HepG2 (cell line): ENCODE measurements around the gene BIN1. TPM values are rescaled to one million over a fixed set of nuclear protein-coding genes. Genes with fewer than 3 reads are reported as not detected.
A peak's percentile ranks its signal among the peaks of the same experiment; 100 is the strongest.

Experiments
- ATAC-seq: fragments of 200-7000 bp; cut with Tn5 transposase; 3 replicates; pipeline ENCODE4 v1.9.1; 2020; ENCODE audit warnings: mild to moderate bottlenecking, moderate library complexity
- BruUV-seq: library from RNA; stranded (reverse); fragments of 400-500 nt; replicated peaks from 2 replicates; lab custom pipeline; 2021; lab: Mats Ljungman, UMichigan
- CTCF ChIA-PET: fragments of 300-600 bp; formaldehyde crosslinking; extraction: SDS; loops from one replicate; lab custom pipeline; 2021; ENCODE audit warnings: low total read pairs, inconsistent platforms, low intra/inter-chr PET ratio; lab: Yijun Ruan, JAX
- POLR2A ChIA-PET: fragments of 350-600 bp; sonication (Branson Sonifier 250); formaldehyde crosslinking; loops from one replicate; lab custom pipeline; 2020; ENCODE audit warnings: antibody characterized with exemption, inconsistent platforms; lab: Yijun Ruan, JAX
- DNase-seq: peaks from one replicate; pipeline ENCODE4 v3.0.0-alpha.2; 2015; ENCODE audit warnings: low spot score
- FAIRE-seq: peaks from 3 replicates; lab custom pipeline; 2011; peaks lifted over from hg19 to GRCh38; lab: Jason Lieb, UNC
- H2AFZ ChIP-seq: one replicate; pipeline ENCODE4 v1.6.1; 2011; ENCODE audit warnings: low read length, inconsistent platforms
- H3K27ac ChIP-seq: fragments of 300-600 bp; 3 replicates; pipeline ENCODE4 v1.8.0; 2011; ENCODE audit warnings: mixed run types, mild to moderate bottlenecking, mixed read lengths, low read length, inconsistent platforms; ENCODE audit not compliant: insufficient read depth; ENCODE audit errors: extremely low read length
- H3K27me3 ChIP-seq, 2 experiments: fragments of 200-600 bp in 1 of 2; 2 replicates in 1 of 2; 3 replicates in 1 of 2; pipeline versions ENCODE4 v1.6.0 to v1.8.0; 2011; ENCODE audit warnings: low read length in 2 of 2, mild to moderate bottlenecking in 2 of 2, moderate library complexity in 2 of 2, inconsistent platforms in 1 of 2; ENCODE audit not compliant: insufficient read depth in 2 of 2, control insufficient read depth in 1 of 2
- H3K36me3 ChIP-seq, 2 experiments: fragments of 200-600 bp in 1 of 2; replicated peaks in 1 of 2; 2 replicates in 1 of 2; 3 replicates in 1 of 2; pipeline versions ENCODE4 v1.5.1 to v1.8.0; 2011; ENCODE audit warnings: low read length in 2 of 2, inconsistent platforms in 1 of 2; ENCODE audit not compliant: insufficient read depth in 2 of 2, control insufficient read depth in 1 of 2
- H3K4me1 ChIP-seq: 2 replicates; pipeline ENCODE4 v1.5.1; 2012; ENCODE audit warnings: low read length, inconsistent platforms; ENCODE audit not compliant: insufficient read depth
- H3K4me2 ChIP-seq: 2 replicates; pipeline ENCODE4 v1.6.0; 2011; ENCODE audit warnings: low read depth, low read length, inconsistent platforms
- H3K4me3 ChIP-seq, 3 experiments: fragments of 200-600 bp in 1 of 3; sonication (generic), shearing (Covaris generic) in 1 of 3; replicated peaks in 1 of 3; 2 replicates each; pipeline ENCODE4 v1.5.1; 2011 to 2016; ENCODE audit warnings: low read length in 3 of 3, inconsistent platforms in 2 of 3, low read depth in 2 of 3, mild to moderate bottlenecking in 2 of 3, control low read depth in 1 of 3, mixed read lengths in 1 of 3; ENCODE audit not compliant: insufficient read depth in 1 of 3
- H3K79me2 ChIP-seq: one replicate; pipeline ENCODE4 v1.6.1; 2011; ENCODE audit warnings: low read length, inconsistent platforms; ENCODE audit not compliant: insufficient read depth
- H3K9ac ChIP-seq: 2 replicates; pipeline ENCODE4 v1.6.0; 2011; ENCODE audit warnings: mild to moderate bottlenecking, low read depth, low read length, inconsistent platforms; ENCODE audit not compliant: insufficient read depth
- H3K9me3 ChIP-seq: 2 replicates; pipeline ENCODE4 v1.5.1; 2012; ENCODE audit warnings: mild to moderate bottlenecking, low read length
- H4K20me1 ChIP-seq: 2 replicates; pipeline ENCODE4 v1.6.0; 2011; ENCODE audit warnings: inconsistent platforms, mild to moderate bottlenecking, low read length, moderate library complexity; ENCODE audit not compliant: insufficient read depth
- AGO1 ChIP-seq: fragments of 200-400 bp; formaldehyde crosslinking; IDR thresholded peaks from 2 replicates; pipeline ENCODE4 v1.6.1; 2017; ENCODE audit warnings: mild to moderate bottlenecking, low read depth, low read length, moderate library complexity; ENCODE audit not compliant: poor library complexity, severe bottlenecking
- AGO2 ChIP-seq: fragments of 200-400 bp; formaldehyde crosslinking; optimal IDR thresholded peaks from 2 replicates; pipeline ENCODE3; 2017; ENCODE audit warnings: mild to moderate bottlenecking, low read depth, low read length, moderate library complexity
- HNRNPL ChIP-seq: fragments of 200-400 bp; formaldehyde crosslinking; IDR thresholded peaks from 2 replicates; pipeline ENCODE4 v1.6.1; 2017; ENCODE audit warnings: mild to moderate bottlenecking, low read depth, low read length
- HOXD1 ChIP-seq: sonication (generic); formaldehyde crosslinking; IDR thresholded peaks from 2 replicates; pipeline ENCODE4 v1.5.0; 2020; ENCODE audit warnings: missing genetic modification reagents
- NAIF1 ChIP-seq: sonication (generic); formaldehyde crosslinking; IDR thresholded peaks from 2 replicates; pipeline ENCODE4 v1.5.0; 2020; ENCODE audit warnings: mild to moderate bottlenecking, missing genetic modification reagents, borderline replicate concordance
- RARA ChIP-seq: IDR thresholded peaks from 2 replicates; pipeline ENCODE4 v1.6.1; 2016; ENCODE audit warnings: missing genetic modification reagents, missing compliant biosample characterization
- STAG1 ChIP-seq: sonication (generic); formaldehyde crosslinking; IDR thresholded peaks from 2 replicates; pipeline ENCODE4 v1.4.0; 2020; ENCODE audit warnings: missing genetic modification reagents
- ZMAT3 ChIP-seq: sonication (generic); formaldehyde crosslinking; conservative IDR thresholded peaks from 2 replicates; pipeline ENCODE4 v1.7.0; 2021; ENCODE audit warnings: missing genetic modification reagents
- ZNF598 ChIP-seq: sonication (generic); formaldehyde crosslinking; IDR thresholded peaks from 2 replicates; pipeline ENCODE4 v1.5.1; 2020; ENCODE audit warnings: mild to moderate bottlenecking, missing genetic modification reagents, borderline replicate concordance
- ZNF777 ChIP-seq: sonication (generic); formaldehyde crosslinking; IDR thresholded peaks from 2 replicates; pipeline ENCODE4 v1.4.0; 2020; ENCODE audit warnings: missing genetic modification reagents
- ZSCAN12 ChIP-seq: sonication (generic); formaldehyde crosslinking; IDR thresholded peaks from 2 replicates; pipeline ENCODE4 v1.9.0; 2021; ENCODE audit warnings: mild to moderate bottlenecking, missing genetic modification reagents
- ZSCAN20 ChIP-seq: sonication (generic); formaldehyde crosslinking; IDR thresholded peaks from 2 replicates; pipeline ENCODE4 v1.4.0; 2020; ENCODE audit warnings: missing genetic modification reagents, mild to moderate bottlenecking, borderline replicate concordance
- WGBS: methylation state at CpG from one replicate; pipeline ENCODE4 v1.1.6; 2017; ENCODE audit warnings: low lambda C conversion rate; 5-methylcytosine and 5-hydroxymethylcytosine counted together
- in situ Hi-C: cut with HindIII; loops from 2 replicates; pipeline ENCODE4 v1.10.0; 2017; ENCODE audit warnings: low pct_unique_long_range_greater_than_20kb; ENCODE audit not compliant: extremely low pct_ligation_motif_present
- intact Hi-C: fragments of 100-400 bp; cut with micrococcal nuclease; formaldehyde crosslinking; loops from one replicate; pipeline ENCODE4 v1.10.0; 2022; ENCODE audit not compliant: unreplicated experiment
- polyA plus RNA-seq, 8 experiments: library from polyadenylated mRNA; depleted of rRNA in 3 of 8; stranded (reverse) in 7 of 8; unstranded in 1 of 8; fragments of >200 nt; fragmentation: Illumina TruSeq in 4 of 8; extraction: Trizol in 4 of 8; gene quantifications; 2 replicates each; pipeline versions ENCODE4 v1.2.1 to v1.2.3, GENCODE V29; 2011 to 2016; ENCODE audit warnings: low read depth in 4 of 8, missing spikeins in 1 of 8, mixed read lengths in 1 of 8; ENCODE audit not compliant: insufficient read depth in 1 of 8
- total RNA-seq, 5 experiments: library from RNA; depleted of rRNA; stranded (reverse); fragments of >200 nt; fragmentation: Illumina TruSeq; extraction: Trizol; gene quantifications; 2 replicates each; pipeline ENCODE4 v1.2.3, GENCODE V29; 2016; ENCODE audit warnings: low read depth in 1 of 5
- TF ChIP-seq, protein P1 (sequence below): sonication (generic); formaldehyde crosslinking; IDR thresholded peaks from 2 replicates; pipeline ENCODE4 v1.5.0; 2020; ENCODE audit warnings: mild to moderate bottlenecking, missing genetic modification reagents, moderate library complexity

Gene BIN1
- total and polyA plus RNA-seq, 2 of the 13 experiments (the other 11 are each of a cell fraction or from before 2014, with no cell fraction given) = 0.93 to 1.2 TPM

DNA sequence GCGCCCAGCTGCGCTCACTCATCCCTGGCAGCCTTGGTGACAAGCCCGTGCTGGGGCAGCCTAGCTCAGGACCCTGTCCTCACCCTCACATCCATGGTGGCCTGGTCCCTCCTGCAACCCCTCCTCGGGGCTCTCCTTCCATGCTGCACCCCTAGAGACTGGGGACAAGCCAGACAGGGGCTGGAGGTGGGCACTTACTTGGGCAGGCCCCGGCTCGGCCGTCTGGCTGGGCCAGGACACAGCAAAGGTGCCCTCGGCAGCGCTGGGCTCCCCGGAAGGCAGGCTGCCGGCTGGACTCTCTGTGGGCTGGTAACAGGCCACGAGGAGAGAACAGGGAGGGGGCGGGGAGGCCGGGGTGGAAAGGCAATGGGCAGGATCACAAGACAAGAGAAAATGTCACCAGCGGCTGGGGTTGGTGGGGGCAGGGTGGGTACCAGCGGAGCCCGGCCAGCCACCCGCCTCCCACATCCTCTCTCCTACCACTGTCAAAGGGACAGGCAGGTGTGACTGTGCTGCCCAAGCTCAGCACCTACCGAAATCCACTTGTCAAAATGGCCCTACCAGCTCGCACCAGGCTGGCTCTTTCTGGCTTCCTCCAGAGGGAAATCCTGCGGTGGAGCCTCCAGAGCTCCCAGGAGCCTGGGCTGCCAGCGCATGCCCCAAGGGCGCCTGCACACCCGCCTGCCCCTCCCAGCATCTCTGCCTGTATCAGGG, 54.7 kb downstream of the BIN1 start (continued):
- TF ChIP-seq, protein P1, sequence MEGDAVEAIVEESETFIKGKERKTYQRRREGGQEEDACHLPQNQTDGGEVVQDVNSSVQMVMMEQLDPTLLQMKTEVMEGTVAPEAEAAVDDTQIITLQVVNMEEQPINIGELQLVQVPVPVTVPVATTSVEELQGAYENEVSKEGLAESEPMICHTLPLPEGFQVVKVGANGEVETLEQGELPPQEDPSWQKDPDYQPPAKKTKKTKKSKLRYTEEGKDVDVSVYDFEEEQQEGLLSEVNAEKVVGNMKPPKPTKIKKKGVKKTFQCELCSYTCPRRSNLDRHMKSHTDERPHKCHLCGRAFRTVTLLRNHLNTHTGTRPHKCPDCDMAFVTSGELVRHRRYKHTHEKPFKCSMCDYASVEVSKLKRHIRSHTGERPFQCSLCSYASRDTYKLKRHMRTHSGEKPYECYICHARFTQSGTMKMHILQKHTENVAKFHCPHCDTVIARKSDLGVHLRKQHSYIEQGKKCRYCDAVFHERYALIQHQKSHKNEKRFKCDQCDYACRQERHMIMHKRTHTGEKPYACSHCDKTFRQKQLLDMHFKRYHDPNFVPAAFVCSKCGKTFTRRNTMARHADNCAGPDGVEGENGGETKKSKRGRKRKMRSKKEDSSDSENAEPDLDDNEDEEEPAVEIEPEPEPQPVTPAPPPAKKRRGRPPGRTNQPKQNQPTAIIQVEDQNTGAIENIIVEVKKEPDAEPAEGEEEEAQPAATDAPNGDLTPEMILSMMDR (CRISPR knock-in tag) = no peak
- TF ChIP-seq HOXD1 (CRISPR knock-in tag) (no peak), ZSCAN12 (CRISPR knock-in tag) (no peak), ZMAT3 (no peak), ZNF777 (no peak)

DNA sequence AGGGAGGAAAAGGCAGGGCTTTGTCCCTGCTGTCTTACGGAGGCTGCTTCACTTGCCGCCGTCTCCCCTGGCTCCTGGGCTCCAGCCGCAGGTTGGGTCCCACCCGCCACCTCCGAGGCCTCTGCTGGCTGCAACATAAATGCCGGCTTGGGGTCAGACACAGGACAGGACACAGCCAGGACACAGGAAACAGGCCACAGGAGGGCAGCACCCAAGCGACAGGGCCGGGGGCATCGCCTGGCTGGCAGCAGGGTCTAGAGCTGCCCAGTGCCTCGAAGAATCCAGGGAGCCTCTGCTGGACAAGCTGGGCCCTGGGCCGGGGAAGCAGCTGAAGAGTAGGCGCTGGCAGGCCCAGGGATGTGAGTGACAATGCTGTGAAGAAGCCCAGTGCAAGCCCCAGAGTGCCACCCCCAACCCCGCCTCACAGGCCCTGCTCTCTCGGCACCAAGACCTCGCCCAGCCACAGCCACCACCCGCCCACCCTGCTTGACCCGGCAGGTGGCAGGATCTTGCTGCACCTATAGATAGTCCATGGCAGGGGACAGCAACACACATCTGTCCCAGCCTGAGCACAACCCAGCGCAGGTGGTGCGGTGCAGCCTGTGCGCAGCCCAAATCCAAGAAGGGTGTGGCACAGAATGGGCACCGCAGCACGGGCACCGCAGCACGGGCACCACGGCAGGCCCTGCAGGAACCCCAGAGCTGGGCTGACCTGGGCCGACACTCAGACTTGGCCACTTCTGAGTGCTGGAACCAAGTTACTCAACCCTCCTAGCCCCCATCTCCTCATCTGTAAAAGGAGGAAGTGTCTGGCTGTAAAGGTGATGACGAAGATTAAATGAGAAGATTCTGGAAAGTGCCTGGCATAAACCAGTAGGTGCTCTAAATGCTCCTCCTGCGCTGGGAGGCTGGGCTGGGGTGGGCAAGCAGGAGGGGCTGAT, 55.6 kb downstream of the BIN1 start:
- H3K4me1 ChIP-seq = peaks cover 12% of the 10 kb centered on the region
- no peak for TF ChIP-seq ZNF598 (CRISPR knock-in tag)
- TF ChIP-seq NAIF1 (CRISPR knock-in tag) = no peak
- TF ChIP-seq RARA (CRISPR knock-in tag) = 0 out of 2 replicates have a peak, but pooled peaks have one; percentile 9
- 0 out of 2 replicates have a peak, but pooled peaks have one; percentile 7 for TF ChIP-seq STAG1 (CRISPR knock-in tag)
- TF ChIP-seq ZSCAN20 = no peak
- peak; percentile 7 for TF ChIP-seq AGO1
- peak; percentile 59; the same call in 1 of the 2 replicates for TF ChIP-seq HNRNPL
- peak; percentile 29 for TF ChIP-seq AGO2
- TF ChIP-seq, protein P1 (CRISPR knock-in tag) = peak; percentile 51
- TF ChIP-seq, all 625 proteins: peak for 6
- H3K27ac ChIP-seq = no peak overlapping the region
- in situ Hi-C loops = no loop called here
- no peak overlapping the region for H3K9ac ChIP-seq
- WGBS = 26% methylated on average over 16 of the region's 29 CpGs
- DNase-seq (no peak), FAIRE-seq (no peak), ATAC-seq (peak; percentile 56)
- H3K79me2 ChIP-seq = no peaks in the 10 kb centered on the region
- no peak overlapping the region for H3K4me3 ChIP-seq
- H3K36me3 ChIP-seq = no peaks in the 10 kb centered on the region
- H3K27me3 ChIP-seq = peaks cover 0 to 3% of the 10 kb centered on the region in 2 experiments; a peak in 2 of 5 replicates
- no peaks in the 10 kb centered on the region for H3K9me3 ChIP-seq
- CTCF ChIA-PET = interaction anchor here (0.9 to 1.6 kb wide), 3 partner anchors 79 to 523 kb away, joined by 3 to 10 read pairs (median 3); no protein-coding TSS in a partner anchor
- H2AFZ ChIP-seq = no peak overlapping the region
- intact Hi-C loops = loop anchor here (2.0 kb wide), 1 partner anchor 523 kb away; no protein-coding TSS in a partner anchor
- POLR2A ChIA-PET = no interaction called here
- H3K4me2 ChIP-seq = no peak overlapping the region
- H4K20me1 ChIP-seq = no peaks in the 10 kb centered on the region
- no TSS peak for BruUV-seq
